Body of pancreas (tissue), 4 donors: ENCODE measurements around the gene RFX8.

Experiments
- POLR2A ChIP-seq, 3 donors: fragments of 450-650 bp; IDR thresholded peaks; one replicate each; pipeline ENCODE4 v1.6.1; 2016; ENCODE audit warnings: antibody characterized with exemption in 3 of 3, mild to moderate bottlenecking in 2 of 3
- TF ChIP-seq, protein P1 (sequence below), 7 experiments: fragments of 450-650 bp in 4 of 7; fragments of 200-600 bp in 3 of 7; sonication (generic) in 3 of 7; IDR thresholded peaks; one replicate each; pipeline ENCODE4 v1.5.1; 2016 to 2019; ENCODE audit warnings: antibody characterized with exemption in 7 of 7

GRCh38 chr2:101401906-101402305 lies 73.0 kb downstream of the RFX8 start:
- TF ChIP-seq POLR2A (IDR thresholded peaks at IDR 0.05), result no peak
- TF ChIP-seq, protein P1, sequence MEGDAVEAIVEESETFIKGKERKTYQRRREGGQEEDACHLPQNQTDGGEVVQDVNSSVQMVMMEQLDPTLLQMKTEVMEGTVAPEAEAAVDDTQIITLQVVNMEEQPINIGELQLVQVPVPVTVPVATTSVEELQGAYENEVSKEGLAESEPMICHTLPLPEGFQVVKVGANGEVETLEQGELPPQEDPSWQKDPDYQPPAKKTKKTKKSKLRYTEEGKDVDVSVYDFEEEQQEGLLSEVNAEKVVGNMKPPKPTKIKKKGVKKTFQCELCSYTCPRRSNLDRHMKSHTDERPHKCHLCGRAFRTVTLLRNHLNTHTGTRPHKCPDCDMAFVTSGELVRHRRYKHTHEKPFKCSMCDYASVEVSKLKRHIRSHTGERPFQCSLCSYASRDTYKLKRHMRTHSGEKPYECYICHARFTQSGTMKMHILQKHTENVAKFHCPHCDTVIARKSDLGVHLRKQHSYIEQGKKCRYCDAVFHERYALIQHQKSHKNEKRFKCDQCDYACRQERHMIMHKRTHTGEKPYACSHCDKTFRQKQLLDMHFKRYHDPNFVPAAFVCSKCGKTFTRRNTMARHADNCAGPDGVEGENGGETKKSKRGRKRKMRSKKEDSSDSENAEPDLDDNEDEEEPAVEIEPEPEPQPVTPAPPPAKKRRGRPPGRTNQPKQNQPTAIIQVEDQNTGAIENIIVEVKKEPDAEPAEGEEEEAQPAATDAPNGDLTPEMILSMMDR (IDR thresholded peaks at IDR 0.05), result no peak
